BJ (cell line): ENCODE data around the gene CCBE1. TPM values are rescaled to one million over a fixed set of nuclear protein-coding genes. Genes with fewer than 3 reads are reported as not detected.

ENCODE experiments used
- CTCF ChIA-PET: fragments of 350-600 bp; formaldehyde crosslinking; extraction: SDS; loops from one replicate; lab custom pipeline; 2021; ENCODE audit warnings: antibody characterized with exemption, inconsistent platforms; lab: Yijun Ruan, JAX
- POLR2A ChIA-PET: fragments of 300-600 bp; sonication (Branson Sonifier 250); formaldehyde crosslinking; extraction: SDS; loops from one replicate; lab custom pipeline; 2021; ENCODE audit warnings: antibody characterized with exemption; lab: Charles Lee
- DNase-seq: peaks from one replicate; pipeline ENCODE4 v3.0.0-alpha.2; 2011; ENCODE audit warnings: low read depth
- H3K27me3 ChIP-seq: 2 replicates; pipeline ENCODE4 v1.6.0; 2011; ENCODE audit warnings: low read length; ENCODE audit not compliant: control insufficient read depth, insufficient read depth
- H3K36me3 ChIP-seq: 2 replicates; pipeline ENCODE4 v1.5.1; 2011; ENCODE audit warnings: low read length; ENCODE audit not compliant: control insufficient read depth, insufficient read depth
- H3K4me3 ChIP-seq: 2 replicates; pipeline ENCODE4 v1.5.1; 2011; ENCODE audit warnings: low read depth, mild to moderate bottlenecking, control low read depth, low read length
- CTCF ChIP-seq: IDR thresholded peaks from 2 replicates; pipeline ENCODE4 v1.5.1; 2011; ENCODE audit warnings: low read depth, mild to moderate bottlenecking, control low read depth, inconsistent platforms, low read length, moderate library complexity; ENCODE audit not compliant: insufficient read depth
- polyA plus RNA-seq: library from polyadenylated mRNA; depleted of rRNA; stranded (reverse); fragments of >200 nt; gene quantifications from 2 replicates; pipeline ENCODE4 v1.2.3, GENCODE V29; 2011

Gene CCBE1
- polyA plus RNA-seq, 1 experiment, result 51.2 TPM

DNA sequence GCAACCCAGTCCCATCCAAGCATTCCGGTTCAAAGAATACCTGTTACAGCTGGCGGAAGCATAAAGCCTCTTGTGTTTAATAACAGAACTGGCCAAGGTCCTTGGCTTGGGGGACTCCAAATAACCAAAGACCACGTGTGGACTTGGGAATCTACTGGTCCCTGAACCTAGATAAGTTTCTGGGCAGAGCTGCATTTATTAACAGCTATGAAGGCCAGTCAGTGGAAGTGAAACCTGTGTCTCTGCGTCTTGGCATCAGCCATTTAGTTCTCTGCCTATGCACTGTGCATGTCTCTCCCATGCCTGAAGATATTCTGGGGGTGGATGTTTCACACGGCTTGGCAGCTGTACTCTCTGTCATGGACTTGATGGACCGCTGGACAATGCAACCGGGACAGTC lies 137.7 kb downstream of the CCBE1 start:
- Histone ChIP-seq H3K4me3 (no peak overlapping the region), H3K27me3 (no peaks in the 10 kb centered on the region), H3K36me3 (no peaks in the 10 kb centered on the region)
- ChIA-PET POLR2A (no interaction called here), CTCF (interaction anchor here (1.5 kb wide), 1 partner anchor 9 kb away, joined by 4 read pairs; no protein-coding TSS in a partner anchor)
- no peak for TF ChIP-seq CTCF
- DNase-seq, result no peak

DNA sequence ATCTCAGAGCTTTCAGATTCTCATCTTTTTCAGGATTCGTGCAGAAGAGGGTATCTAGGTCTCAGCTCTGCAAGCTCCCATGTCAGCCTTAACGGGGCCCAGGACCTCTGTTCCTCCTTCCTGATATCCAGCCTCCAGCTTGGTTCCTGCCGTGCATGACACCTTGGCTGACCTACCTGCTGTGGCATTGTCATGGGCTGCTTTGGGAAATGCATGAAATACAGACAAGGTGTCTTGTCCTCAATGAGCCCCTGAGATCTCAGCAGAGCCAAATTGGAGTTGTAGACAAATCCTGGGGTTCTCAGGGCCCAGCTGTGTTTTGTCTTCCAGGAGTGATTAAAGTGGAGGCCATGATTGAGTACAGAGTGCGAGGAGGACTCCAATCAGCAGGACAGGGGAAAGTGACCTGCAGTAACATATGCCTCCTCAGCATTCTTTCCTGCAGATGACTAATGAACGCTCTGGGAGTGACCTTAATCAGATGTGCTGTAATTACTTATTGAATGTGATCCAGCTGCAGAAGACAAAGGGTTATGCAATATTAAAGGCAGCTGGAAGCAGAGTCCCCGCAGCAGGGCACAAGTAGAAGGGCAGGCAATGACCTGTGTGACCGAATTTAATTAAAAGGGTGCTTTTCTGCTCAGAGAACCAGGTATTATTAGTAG lies 141.1 kb downstream of the CCBE1 start:
- CTCF ChIA-PET, result interaction anchor here (1.0 to 1.8 kb wide), 5 partner anchors 12 to 267 kb away, joined by 3 to 7 read pairs (median 4); no protein-coding TSS in a partner anchor

DNA sequence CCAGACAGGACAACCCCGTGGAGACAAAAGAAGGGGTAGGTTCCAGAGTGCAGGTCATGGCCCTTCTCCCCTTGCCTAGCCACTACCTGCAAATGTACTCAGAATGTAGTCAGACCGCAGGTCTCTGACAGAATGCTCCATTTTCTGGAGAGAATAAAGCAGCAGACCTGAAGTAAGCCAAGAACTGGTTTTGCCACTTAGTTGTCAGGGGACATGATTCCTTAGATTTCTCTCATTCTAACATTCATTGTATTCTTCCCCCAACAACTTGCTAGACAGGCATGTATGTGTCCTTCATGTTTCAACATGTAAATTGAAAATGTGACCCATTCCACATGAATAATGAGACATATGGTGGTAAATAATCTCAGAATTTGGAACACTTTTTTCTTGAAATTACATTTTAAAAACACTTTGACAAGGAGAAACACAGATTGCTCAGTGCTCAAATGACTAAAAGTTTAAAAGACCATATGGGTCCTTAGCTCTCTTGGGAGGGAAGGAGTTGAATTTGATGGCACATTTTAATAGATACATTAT lies 142.4 kb downstream of the CCBE1 start:
- TF ChIP-seq CTCF, result no peak
- POLR2A ChIA-PET, result no interaction called here
- H3K27me3 ChIP-seq, result no peaks in the 10 kb centered on the region
- no peak for DNase-seq
- H3K36me3 ChIP-seq, result no peaks in the 10 kb centered on the region
- CTCF ChIA-PET, result no interaction called here
- H3K4me3 ChIP-seq, result no peak overlapping the region

More for the DNA sequence above, 141.1 kb downstream of the CCBE1 start:
- no peak for DNase-seq
- Histone ChIP-seq H3K27me3 (no peaks in the 10 kb centered on the region), H3K4me3 (no peak overlapping the region), H3K36me3 (no peaks in the 10 kb centered on the region)
- TF ChIP-seq CTCF, result no peak
- POLR2A ChIA-PET, result no interaction called here

GRCh38 chr18:59553273-59553870 lies 143.9 kb downstream of the CCBE1 start:
- no peak for TF ChIP-seq CTCF
- H3K27me3 ChIP-seq, result no peaks in the 10 kb centered on the region
- ChIA-PET POLR2A (no interaction called here), CTCF (interaction anchor here (0.7 to 1.3 kb wide), 2 partner anchors 144 to 269 kb away, joined by 3 read pairs; partner anchors contain the start of gene CCBE1)
- no peaks in the 10 kb centered on the region for H3K36me3 ChIP-seq
- DNase-seq, result no peak
- H3K4me3 ChIP-seq, result no peak overlapping the region

GRCh38 chr18:59551902-59552635 lies 145.2 kb downstream of the CCBE1 start:
- no peaks in the 10 kb centered on the region for H3K36me3 ChIP-seq
- TF ChIP-seq CTCF, result no peak
- no peak for DNase-seq
- H3K4me3 ChIP-seq, result no peak overlapping the region
- ChIA-PET CTCF (no interaction called here), POLR2A (no interaction called here)
- H3K27me3 ChIP-seq, result no peaks in the 10 kb centered on the region
